ENCODE measurements around the gene PML. TPM values are rescaled to one million over a fixed set of nuclear protein-coding genes. Genes with fewer than 3 reads are reported as not detected.

PML gene
- total and polyA plus RNA-seq, 9 of the 15 experiments (the other 6 are each of a cell fraction or from before 2014, with no cell fraction given): 5.0 to 50.7 (median 10.1) TPM

GRCh38 chr15:73979636-73980035, 14.9 kb upstream of the PML start:
- no peak overlapping the region for H3K9ac ChIP-seq (ENCODE audit: insufficient read depth in 1 of 2, low read depth in 2 of 2, low read length in 2 of 2)
- DNase-seq (ENCODE audit: extremely low read depth in 1 of 4, low spot score in 3 of 4): no peak
- H3K27me3 ChIP-seq (ENCODE audit: control insufficient read depth in 2 of 2, insufficient read depth in 2 of 2, low read length in 2 of 2): peaks cover 0 to 15% of the 10 kb centered on the region in 2 experiments; a peak in 3 of 5 replicates
- H3K4me1 ChIP-seq (replicated peaks in 1 of 2; ENCODE audit: control insufficient read depth in 2 of 2, insufficient read depth in 2 of 2, low read length in 2 of 2): peaks cover 4 to 18% of the 10 kb centered on the region in 2 experiments; a peak in 4 of 5 replicates
- no peak for TF ChIP-seq ZNF354B (CRISPR knock-in tag; IDR thresholded peaks at IDR 0.05)
- no peak for TF ChIP-seq SMAD1 (IDR thresholded peaks at IDR 0.05; ENCODE audit: low read depth, low read length, partially characterized antibody)
- TF ChIP-seq ZC3H4 (CRISPR knock-in tag; IDR thresholded peaks at IDR 0.05; ENCODE audit: borderline replicate concordance): no peak
- no peak for TF ChIP-seq ZFP1 (CRISPR knock-in tag; IDR thresholded peaks at IDR 0.05)
- TF ChIP-seq TAL1 (IDR thresholded peaks at IDR 0.05): no peak
- no peak for TF ChIP-seq SNAPC5 (CRISPR knock-in tag; IDR thresholded peaks at IDR 0.05)
- no peak for TF ChIP-seq STAT5B (CRISPR knock-in tag; IDR thresholded peaks at IDR 0.05)
- no peak for TF ChIP-seq EP300 (IDR thresholded peaks at IDR 0.05; ENCODE audit: low read length)
- TF ChIP-seq JUND (IDR thresholded peaks at IDR 0.05; ENCODE audit: borderline replicate concordance, low read depth, low read length): no peak
- TF ChIP-seq JUND (tag; IDR thresholded peaks at IDR 0.05; ENCODE audit: borderline replicate concordance, low read depth, low read length): no peak
- TF ChIP-seq ZNF586 (CRISPR knock-in tag; conservative IDR thresholded peaks at IDR 0.05): no peak
- TF ChIP-seq ZZZ3 (IDR thresholded peaks at IDR 0.05): no peak
- no peak for TF ChIP-seq TRIM24 (IDR thresholded peaks at IDR 0.05)
- no peak for TF ChIP-seq ZNF217 (CRISPR knock-in tag; IDR thresholded peaks at IDR 0.05)
- TF ChIP-seq HMGXB4 (CRISPR knock-in tag; IDR thresholded peaks at IDR 0.05): no peak
- TF ChIP-seq ETV5 (CRISPR knock-in tag; IDR thresholded peaks at IDR 0.05; ENCODE audit: low read depth): no peak
- TF ChIP-seq CHD1 (IDR thresholded peaks at IDR 0.05; ENCODE audit: low read length): no peak
- no peak for TF ChIP-seq NCOA1 (IDR thresholded peaks at IDR 0.05; ENCODE audit: low read depth)
- no peak for TF ChIP-seq GATAD2A (IDR thresholded peaks at IDR 0.05)
- TF ChIP-seq FOXK2 (conservative IDR thresholded peaks at IDR 0.05 in 1 of 2, IDR thresholded peaks at IDR 0.05 in 1 of 2; ENCODE audit: low read depth in 2 of 2): no peak
- in situ Hi-C loops (cut with MboI) (loop anchor here (5.0 kb wide), 1 partner anchor 58 kb away; no protein-coding TSS in a partner anchor), intact Hi-C loops (cut with micrococcal nuclease) (no loop called here)
- H3K9me1 ChIP-seq (ENCODE audit: control insufficient read depth, insufficient read depth, low read length): no peaks in the 10 kb centered on the region
- no peaks in the 10 kb centered on the region for H3K79me2 ChIP-seq (ENCODE audit: control insufficient read depth, insufficient read depth, low read length)
- no peaks in the 10 kb centered on the region for H3K36me3 ChIP-seq (ENCODE audit: control insufficient read depth, insufficient read depth, low read length)
- H3K4me3 ChIP-seq: no peak overlapping the region
- no peaks in the 10 kb centered on the region for H3K9me3 ChIP-seq (replicated peaks; ENCODE audit: control insufficient read depth, insufficient read depth, low read depth, low read length)
- no peaks in the 10 kb centered on the region for H4K20me1 ChIP-seq (replicated peaks; ENCODE audit: control insufficient read depth, insufficient read depth, low read length)
- ChIA-PET CTCF (ENCODE audit: low intra/inter-chr PET ratio) (no interaction called here), POLR2A (interaction anchor here (0.6 to 1.3 kb wide), 3 partner anchors 11 to 206 kb away, joined by 3 to 4 read pairs (median 3); no protein-coding TSS in a partner anchor)
- no peak overlapping the region for H3K27ac ChIP-seq (ENCODE audit: extremely low read depth, low read depth, low read length)
- H3K4me2 ChIP-seq (ENCODE audit: insufficient read depth, low read length): no peak overlapping the region
- FAIRE-seq: no peak
- no peak overlapping the region for H2AFZ ChIP-seq (ENCODE audit: low read depth, low read length)
- ATAC-seq: no peak
- 8% methylated on average over 1 of the region's 1 CpG for WGBS (ENCODE audit: insufficient coverage, low coverage, missing lambda C conversion rate)
- no TSS peak for BruUV-seq (replicated peaks)

Data from K562 (cell line).